ENCODE data around the gene NRG2.

Gene NRG2

DNA sequence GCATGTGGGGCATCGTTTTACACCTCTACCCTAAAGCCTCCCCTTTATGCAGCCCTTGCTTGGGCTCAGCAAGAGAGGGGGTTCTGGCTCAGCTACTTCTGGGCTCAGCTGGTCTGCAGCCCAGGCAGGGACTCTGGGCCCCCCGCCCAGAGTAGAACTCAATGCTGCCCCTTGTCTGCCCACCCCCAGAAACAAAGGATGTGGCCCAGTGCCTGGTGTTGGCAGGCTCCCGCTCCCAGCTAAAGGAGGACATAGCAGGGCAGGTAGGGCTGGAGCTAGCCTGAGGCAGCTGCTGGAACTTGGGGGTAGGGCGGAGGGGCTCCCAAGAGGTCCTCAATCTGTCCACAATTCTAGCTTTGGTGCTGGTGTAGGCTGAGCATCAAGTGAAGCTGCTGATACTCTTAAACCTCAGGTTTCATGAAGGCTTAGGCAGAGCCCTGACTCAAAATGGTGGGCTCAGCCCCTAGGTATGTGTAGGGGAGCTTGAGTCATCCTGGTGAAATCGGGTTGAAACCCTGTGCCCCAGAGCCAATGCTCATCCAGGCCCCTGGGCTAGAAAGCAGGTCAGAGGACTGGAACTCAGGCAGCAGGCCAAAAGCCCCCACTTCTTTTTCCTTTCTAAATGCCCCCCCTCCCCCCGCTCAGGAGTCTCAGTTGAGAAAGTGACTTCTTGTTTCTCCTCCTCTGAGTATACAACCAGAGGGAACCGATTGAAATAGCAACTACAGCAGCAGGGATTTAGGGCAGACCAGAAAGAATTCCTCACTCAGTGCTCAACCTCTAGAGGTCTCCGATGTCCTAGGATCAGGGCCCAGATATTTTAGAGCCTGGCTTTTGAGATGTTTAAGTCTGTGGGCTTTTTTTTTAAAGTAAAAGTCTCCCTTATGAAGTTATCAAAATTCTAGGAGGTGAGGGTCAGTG lies 236.1 kb downstream of the NRG2 start:
- H3K36me3 ChIP-seq (ENCODE audit: control insufficient read depth in 2 of 2, insufficient read depth in 2 of 2, low read length in 2 of 2): no peaks in the 10 kb centered on the region
- H3K27me3 ChIP-seq (ENCODE audit: control insufficient read depth in 1 of 2, insufficient read depth in 2 of 2, low read length in 2 of 2): peaks cover 0 to 9% of the 10 kb centered on the region in 2 donors
- H3K9me3 ChIP-seq (ENCODE audit: control insufficient read depth in 2 of 2, low read length in 2 of 2): no peaks in the 10 kb centered on the region
- H3K4me3 ChIP-seq (ENCODE audit: low read length in 2 of 2): no peak overlapping the region
- H3K27ac ChIP-seq (ENCODE audit: low read length): no peak overlapping the region
- no peaks in the 10 kb centered on the region for H3K4me1 ChIP-seq (ENCODE audit: control insufficient read depth, insufficient read depth, low read length)
- no peak overlapping the region for H3K9ac ChIP-seq (ENCODE audit: low read length in 2 of 2)

- no peaks in the 10 kb centered on the region for H3K9me3 ChIP-seq (ENCODE audit: control insufficient read depth in 2 of 2, low read length in 2 of 2)
- H3K9ac ChIP-seq (ENCODE audit: low read length in 2 of 2): no peak overlapping the region
- no peak overlapping the region for H3K4me3 ChIP-seq (ENCODE audit: low read length in 2 of 2)
- H3K27me3 ChIP-seq (ENCODE audit: control insufficient read depth in 1 of 2, insufficient read depth in 2 of 2, low read length in 2 of 2): peaks cover 5 to 13% of the 10 kb centered on the region in 2 donors
- no peak overlapping the region for H3K27ac ChIP-seq (ENCODE audit: low read length)
- no peaks in the 10 kb centered on the region for H3K36me3 ChIP-seq (ENCODE audit: control insufficient read depth in 2 of 2, insufficient read depth in 2 of 2, low read length in 2 of 2)
- no peaks in the 10 kb centered on the region for H3K4me1 ChIP-seq (ENCODE audit: control insufficient read depth, insufficient read depth, low read length)
Measured at GRCh38 chr5:139806111-139806510, 237.0 kb downstream of the NRG2 start.

- Histone ChIP-seq H3K4me3 (ENCODE audit: low read length in 2 of 2) (no peak overlapping the region), H3K4me1 (ENCODE audit: control insufficient read depth, insufficient read depth, low read length) (no peaks in the 10 kb centered on the region), H3K27me3 (ENCODE audit: control insufficient read depth in 1 of 2, insufficient read depth in 2 of 2, low read length in 2 of 2) (peaks cover 6 to 13% of the 10 kb centered on the region in 2 donors), H3K27ac (ENCODE audit: low read length) (no peak overlapping the region), H3K9ac (ENCODE audit: low read length in 2 of 2) (no peak overlapping the region), H3K36me3 (ENCODE audit: control insufficient read depth in 2 of 2, insufficient read depth in 2 of 2, low read length in 2 of 2) (no peaks in the 10 kb centered on the region), H3K9me3 (ENCODE audit: control insufficient read depth in 2 of 2, low read length in 2 of 2) (no peaks in the 10 kb centered on the region)
Measured at GRCh38 chr5:139805545-139805944, 237.6 kb downstream of the NRG2 start.

GRCh38 chr5:139804800-139805397 lies 238.2 kb downstream of the NRG2 start:
- H3K36me3 ChIP-seq (ENCODE audit: control insufficient read depth in 2 of 2, insufficient read depth in 2 of 2, low read length in 2 of 2): no peaks in the 10 kb centered on the region
- H3K9me3 ChIP-seq (ENCODE audit: control insufficient read depth in 2 of 2, low read length in 2 of 2): no peaks in the 10 kb centered on the region
- no peak overlapping the region for H3K4me3 ChIP-seq (ENCODE audit: low read length in 2 of 2)
- no peak overlapping the region for H3K9ac ChIP-seq (ENCODE audit: low read length in 2 of 2)
- no peak overlapping the region for H3K27ac ChIP-seq (ENCODE audit: low read length)
- peaks cover 7 to 15% of the 10 kb centered on the region in 2 donors for H3K27me3 ChIP-seq (ENCODE audit: control insufficient read depth in 1 of 2, insufficient read depth in 2 of 2, low read length in 2 of 2)
- H3K4me1 ChIP-seq (ENCODE audit: control insufficient read depth, insufficient read depth, low read length): no peaks in the 10 kb centered on the region

DNA sequence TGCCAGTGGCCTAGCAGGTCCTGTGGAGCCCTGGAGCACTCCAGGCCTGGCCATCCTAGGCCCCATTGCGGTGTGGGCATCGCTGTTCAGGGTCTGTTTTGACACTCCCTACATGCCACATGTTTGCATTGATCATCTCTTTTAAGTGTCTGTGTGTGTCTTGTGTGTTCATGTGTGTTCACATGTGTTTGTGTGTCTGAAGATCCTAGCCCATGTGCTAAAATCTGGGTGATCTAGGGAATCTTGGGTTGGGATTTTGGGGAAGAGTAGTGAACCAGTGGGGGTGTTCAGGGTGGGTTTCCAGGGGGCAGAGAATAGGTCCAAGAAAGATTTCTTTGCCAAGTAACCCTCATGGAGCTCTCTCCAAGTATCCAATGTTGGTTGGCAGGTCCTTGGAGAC lies 239.1 kb downstream of the NRG2 start:
- Histone ChIP-seq H3K9ac (ENCODE audit: low read length in 2 of 2) (no peak overlapping the region), H3K36me3 (ENCODE audit: control insufficient read depth in 2 of 2, insufficient read depth in 2 of 2, low read length in 2 of 2) (no peaks in the 10 kb centered on the region), H3K4me1 (ENCODE audit: control insufficient read depth, insufficient read depth, low read length) (no peaks in the 10 kb centered on the region), H3K27me3 (ENCODE audit: control insufficient read depth in 1 of 2, insufficient read depth in 2 of 2, low read length in 2 of 2) (peaks cover 12 to 23% of the 10 kb centered on the region in 2 donors), H3K9me3 (ENCODE audit: control insufficient read depth in 2 of 2, low read length in 2 of 2) (no peaks in the 10 kb centered on the region), H3K4me3 (ENCODE audit: low read length in 2 of 2) (no peak overlapping the region), H3K27ac (ENCODE audit: low read length) (no peak overlapping the region)

GRCh38 chr5:139799359-139799758 lies 243.7 kb downstream of the NRG2 start:
- no peak overlapping the region for H3K9ac ChIP-seq (ENCODE audit: low read length in 2 of 2)
- H3K4me1 ChIP-seq (ENCODE audit: control insufficient read depth, insufficient read depth, low read length): peaks cover 14% of the 10 kb centered on the region
- H3K27ac ChIP-seq (ENCODE audit: low read length): no peak overlapping the region
- H3K9me3 ChIP-seq (ENCODE audit: control insufficient read depth in 2 of 2, low read length in 2 of 2): no peaks in the 10 kb centered on the region
- H3K36me3 ChIP-seq (ENCODE audit: control insufficient read depth in 2 of 2, insufficient read depth in 2 of 2, low read length in 2 of 2): no peaks in the 10 kb centered on the region
- peaks cover 48 to 52% of the 10 kb centered on the region in 2 donors for H3K27me3 ChIP-seq (ENCODE audit: control insufficient read depth in 1 of 2, insufficient read depth in 2 of 2, low read length in 2 of 2)
- H3K4me3 ChIP-seq (ENCODE audit: low read length in 2 of 2): no peak overlapping the region

DNA sequence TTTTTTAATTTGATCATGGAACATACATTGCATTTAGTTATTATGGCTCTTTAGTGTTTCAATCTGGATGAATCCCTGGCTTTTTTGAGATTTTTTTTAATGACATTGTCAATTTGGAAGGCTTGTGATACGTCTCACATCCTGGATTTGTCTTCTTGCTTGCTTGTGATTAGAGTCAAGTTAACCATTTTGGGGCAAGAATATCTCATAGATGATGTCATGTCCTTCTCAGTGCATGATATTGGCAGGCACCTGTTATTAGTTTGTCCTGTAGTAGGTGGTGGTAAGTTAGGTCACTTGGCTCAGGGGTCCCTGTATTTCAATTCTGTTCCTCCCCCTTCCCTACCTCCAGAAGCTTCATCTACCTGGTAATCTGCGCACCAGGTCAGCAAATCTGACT lies 244.2 kb downstream of the NRG2 start:
- Histone ChIP-seq H3K4me1 (ENCODE audit: control insufficient read depth, insufficient read depth, low read length) (peaks cover 14% of the 10 kb centered on the region), H3K9me3 (ENCODE audit: control insufficient read depth in 2 of 2, low read length in 2 of 2) (no peaks in the 10 kb centered on the region), H3K9ac (ENCODE audit: low read length in 2 of 2) (no peak overlapping the region), H3K27ac (ENCODE audit: low read length) (no peak overlapping the region), H3K27me3 (ENCODE audit: control insufficient read depth in 1 of 2, insufficient read depth in 2 of 2, low read length in 2 of 2) (peaks cover 48 to 56% of the 10 kb centered on the region in 2 donors), H3K36me3 (ENCODE audit: control insufficient read depth in 2 of 2, insufficient read depth in 2 of 2, low read length in 2 of 2) (no peaks in the 10 kb centered on the region), H3K4me3 (ENCODE audit: low read length in 2 of 2) (no peak overlapping the region)

DNA sequence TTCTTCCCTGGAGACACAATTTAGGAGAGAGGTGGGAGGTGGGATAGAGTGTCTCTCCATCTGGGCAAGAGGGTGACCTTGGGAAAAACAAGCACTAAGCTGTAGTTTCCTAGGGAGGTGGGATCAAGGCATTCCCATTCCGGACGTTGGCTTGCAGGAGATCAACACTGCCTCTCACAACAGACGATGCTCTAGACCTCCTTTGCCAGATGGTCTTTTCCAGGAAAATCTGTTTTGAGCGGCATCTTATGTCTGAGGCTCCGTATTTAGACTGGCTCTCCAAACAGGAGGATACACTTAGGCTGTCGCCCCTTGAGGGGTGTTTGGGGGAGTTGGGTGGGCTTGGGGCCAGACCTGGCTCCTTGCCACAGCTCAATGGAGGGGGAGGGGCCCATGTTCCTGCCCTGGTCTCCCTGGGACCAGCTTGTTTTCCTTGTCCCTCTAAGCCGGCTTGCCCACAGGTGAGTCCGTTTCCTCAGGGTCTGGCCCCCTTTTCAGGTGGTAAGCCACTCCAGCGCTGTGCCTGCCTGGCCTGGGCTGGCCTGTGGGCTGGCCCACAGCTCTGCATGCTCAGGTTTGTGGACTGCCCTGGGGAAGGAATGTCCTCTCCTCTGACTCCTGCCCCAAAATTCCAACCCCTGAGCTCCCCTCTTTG lies 245.1 kb downstream of the NRG2 start:
- Histone ChIP-seq H3K27me3 (ENCODE audit: control insufficient read depth in 1 of 2, insufficient read depth in 2 of 2, low read length in 2 of 2) (peaks cover 48 to 54% of the 10 kb centered on the region in 2 donors), H3K9ac (ENCODE audit: low read length in 2 of 2) (no peak overlapping the region), H3K9me3 (ENCODE audit: control insufficient read depth in 2 of 2, low read length in 2 of 2) (no peaks in the 10 kb centered on the region)

DNA sequence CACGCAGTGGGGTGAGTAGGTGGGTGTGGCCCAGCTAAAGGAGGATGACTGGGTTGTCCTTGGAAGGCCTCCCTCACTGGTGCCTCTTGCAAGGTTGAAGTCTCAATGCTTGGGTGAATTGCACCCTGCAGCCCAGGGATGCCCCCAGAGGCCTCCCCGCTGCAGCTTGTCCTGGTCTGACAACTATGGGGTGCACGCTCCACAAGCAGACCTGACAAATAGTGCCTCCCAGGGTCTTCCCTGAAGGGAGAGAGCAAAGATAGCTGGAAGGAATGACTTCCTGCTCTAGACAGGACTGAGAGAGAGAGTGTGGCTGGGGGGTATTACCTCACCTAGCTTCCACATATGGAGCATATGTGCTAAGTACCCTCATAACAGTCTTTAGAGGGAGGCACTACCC lies 245.8 kb downstream of the NRG2 start:
- H3K4me1 ChIP-seq (ENCODE audit: control insufficient read depth, insufficient read depth, low read length): peaks cover 14% of the 10 kb centered on the region
- H3K27ac ChIP-seq (ENCODE audit: low read length): no peak overlapping the region
- H3K36me3 ChIP-seq (ENCODE audit: control insufficient read depth in 2 of 2, insufficient read depth in 2 of 2, low read length in 2 of 2): no peaks in the 10 kb centered on the region
- H3K4me3 ChIP-seq (ENCODE audit: low read length in 2 of 2): no peak overlapping the region
- no peak overlapping the region for H3K9ac ChIP-seq (ENCODE audit: low read length in 2 of 2)
- no peaks in the 10 kb centered on the region for H3K9me3 ChIP-seq (ENCODE audit: control insufficient read depth in 2 of 2, low read length in 2 of 2)
- peaks cover 48 to 52% of the 10 kb centered on the region in 2 donors for H3K27me3 ChIP-seq (ENCODE audit: control insufficient read depth in 1 of 2, insufficient read depth in 2 of 2, low read length in 2 of 2)

More for the DNA sequence above, 245.1 kb downstream of the NRG2 start:
- Histone ChIP-seq H3K36me3 (ENCODE audit: control insufficient read depth in 2 of 2, insufficient read depth in 2 of 2, low read length in 2 of 2) (no peaks in the 10 kb centered on the region), H3K4me3 (ENCODE audit: low read length in 2 of 2) (no peak overlapping the region), H3K27ac (ENCODE audit: low read length) (no peak overlapping the region), H3K4me1 (ENCODE audit: control insufficient read depth, insufficient read depth, low read length) (peaks cover 14% of the 10 kb centered on the region)
